GM18526 (cell line): ENCODE measurements around the gene ASH1L.

Source experiments
- POLR2A ChIP-seq: IDR thresholded peaks from 3 replicates; pipeline ENCODE4 v1.6.1; 2011; ENCODE audit not compliant: insufficient read length; ENCODE audit errors: extremely low read depth

ASH1L gene

GRCh38 chr1:155457266-155457665 lies 105.3 kb downstream of the ASH1L start:
- no peak for TF ChIP-seq POLR2A

GRCh38 chr1:155455588-155456195 lies 106.9 kb downstream of the ASH1L start:
- TF ChIP-seq POLR2A: no peak

GRCh38 chr1:155454096-155454495 lies 108.5 kb downstream of the ASH1L start:
- no peak for TF ChIP-seq POLR2A

GRCh38 chr1:155453141-155453540 lies 109.5 kb downstream of the ASH1L start:
- no peak for TF ChIP-seq POLR2A

GRCh38 chr1:155451199-155451598 lies 111.4 kb downstream of the ASH1L start:
- no peak for TF ChIP-seq POLR2A

GRCh38 chr1:155437405-155437804 lies 125.2 kb downstream of the ASH1L start:
- TF ChIP-seq POLR2A: no peak

- TF ChIP-seq POLR2A: no peak
Observed at GRCh38 chr1:155424091-155424490, 138.5 kb downstream of the ASH1L start.

- TF ChIP-seq POLR2A: no peak
Observed at GRCh38 chr1:155420788-155421187, 141.8 kb downstream of the ASH1L start.

- no peak for TF ChIP-seq POLR2A
Observed at GRCh38 chr1:155410931-155411330, 151.7 kb downstream of the ASH1L start.

- no peak for TF ChIP-seq POLR2A
Observed at GRCh38 chr1:155396874-155397476, 165.6 kb downstream of the ASH1L start.

GRCh38 chr1:155392898-155393411 lies 169.6 kb downstream of the ASH1L start:
- TF ChIP-seq POLR2A: no peak

GRCh38 chr1:155389826-155390225 lies 172.8 kb downstream of the ASH1L start:
- TF ChIP-seq POLR2A: no peak

GRCh38 chr1:155383406-155383805 lies 179.2 kb downstream of the ASH1L start:
- no peak for TF ChIP-seq POLR2A

- no peak for TF ChIP-seq POLR2A
Observed at GRCh38 chr1:155379631-155380090, 182.9 kb downstream of the ASH1L start.

- no peak for TF ChIP-seq POLR2A
Observed at GRCh38 chr1:155379180-155379579, 183.4 kb downstream of the ASH1L start.

- no peak for TF ChIP-seq POLR2A
Observed at GRCh38 chr1:155360051-155360450, 202.6 kb downstream of the ASH1L start.

- TF ChIP-seq POLR2A: no peak
Observed at GRCh38 chr1:155352631-155353030, 210.0 kb downstream of the ASH1L start.
